Effector CD8-positive, alpha-beta T cell (primary cell): ENCODE results near the gene CANT1.
"Not testable (repeated sequence)": the region's sequence is repeated elsewhere in the genome, so short reads cannot be mapped to it uniquely, and the experiment has no call there.

Experiments
- DNase-seq: peaks from one replicate; lab custom pipeline; 2025; lab: John Stamatoyannopoulos, UW

CANT1 gene

GRCh38 chr17:79027274-79027924 is 17.8 kb upstream of the CANT1 start:
- no peak for DNase-seq

DNA sequence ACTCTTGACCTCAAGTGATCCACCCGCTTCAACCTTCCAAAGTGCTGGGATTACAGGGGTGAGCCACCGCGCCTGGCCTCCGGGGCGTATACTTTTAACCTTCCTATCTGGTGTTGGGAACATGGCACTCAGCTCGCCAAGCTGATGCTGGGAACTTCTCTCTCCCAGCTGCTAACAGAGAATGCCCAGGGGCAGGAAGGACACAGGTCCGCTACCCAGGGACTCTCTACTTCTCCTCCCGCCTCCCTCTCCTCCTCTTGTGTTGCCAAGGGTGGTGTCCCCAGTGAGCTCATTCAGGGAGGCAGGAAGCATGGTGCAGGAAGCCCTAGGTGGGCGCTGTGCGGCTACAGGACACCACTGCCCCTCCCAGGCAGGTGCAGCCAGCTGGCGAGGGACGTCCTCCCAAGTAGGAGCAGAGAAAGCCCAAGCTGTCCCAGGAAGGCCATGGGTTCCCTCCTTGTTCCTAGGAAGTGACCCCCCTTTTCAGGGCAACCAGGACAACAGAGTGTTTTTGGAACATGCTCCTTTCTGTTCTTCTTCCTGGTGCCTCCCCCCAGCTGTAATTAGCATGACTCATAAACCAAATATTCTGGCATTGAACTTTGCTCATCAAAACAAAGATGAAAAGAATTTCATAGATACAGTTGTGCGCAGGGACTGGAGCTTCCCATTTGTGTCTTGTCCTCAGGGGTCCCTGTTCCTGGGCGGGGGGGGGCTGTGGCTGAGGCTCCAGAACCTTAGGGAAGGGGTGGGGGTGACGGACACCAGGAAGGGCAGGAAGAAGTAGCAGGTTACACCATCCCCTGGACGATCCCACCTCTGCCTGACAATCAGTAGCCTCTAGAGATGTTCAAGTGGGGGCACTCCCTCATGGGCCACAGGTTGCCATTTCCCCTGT is 17.1 kb upstream of the CANT1 start:
- no peak for DNase-seq

GRCh38 chr17:79024901-79025737 is 15.6 kb upstream of the CANT1 start:
- DNase-seq: no peak

GRCh38 chr17:79023886-79024771 is 14.6 kb upstream of the CANT1 start, which contains the start of gene C1QTNF1:
Gene C1QTNF1, plus strand, starts transcription at chr17:79024169. Its CDS starts 19,800 bp downstream, at chr17:79043969.
- DNase-seq: no peak

- no peak for DNase-seq
Measured at GRCh38 chr17:79023180-79023705, 13.7 kb upstream of the CANT1 start.

DNA sequence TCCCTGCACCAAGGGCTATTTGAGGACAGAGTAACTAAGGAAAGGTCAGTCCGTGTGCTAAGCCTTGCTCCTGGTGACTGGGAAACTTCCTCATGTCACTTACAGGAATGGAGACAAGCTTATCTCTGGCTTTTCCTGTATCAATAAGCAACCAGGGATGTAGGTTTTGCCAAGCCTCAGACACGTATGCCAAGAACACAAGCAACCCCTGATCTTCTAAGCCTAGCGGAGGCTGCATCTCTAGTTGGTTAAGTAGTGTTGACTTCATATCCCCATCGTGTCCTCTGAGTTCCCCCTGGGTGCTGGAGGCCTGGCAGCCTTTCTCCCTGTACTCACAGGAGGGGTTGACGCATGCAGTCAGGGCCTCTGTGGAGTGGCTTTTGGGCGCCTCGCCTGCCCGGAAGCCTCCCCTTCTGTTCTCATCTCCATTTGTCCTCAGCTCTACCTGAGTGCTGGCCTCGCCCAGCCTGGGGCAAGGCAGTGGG is 13.0 kb upstream of the CANT1 start:
- no peak for DNase-seq

GRCh38 chr17:79021929-79022328 is 12.4 kb upstream of the CANT1 start:
- DNase-seq: not testable (repeated sequence)

DNA sequence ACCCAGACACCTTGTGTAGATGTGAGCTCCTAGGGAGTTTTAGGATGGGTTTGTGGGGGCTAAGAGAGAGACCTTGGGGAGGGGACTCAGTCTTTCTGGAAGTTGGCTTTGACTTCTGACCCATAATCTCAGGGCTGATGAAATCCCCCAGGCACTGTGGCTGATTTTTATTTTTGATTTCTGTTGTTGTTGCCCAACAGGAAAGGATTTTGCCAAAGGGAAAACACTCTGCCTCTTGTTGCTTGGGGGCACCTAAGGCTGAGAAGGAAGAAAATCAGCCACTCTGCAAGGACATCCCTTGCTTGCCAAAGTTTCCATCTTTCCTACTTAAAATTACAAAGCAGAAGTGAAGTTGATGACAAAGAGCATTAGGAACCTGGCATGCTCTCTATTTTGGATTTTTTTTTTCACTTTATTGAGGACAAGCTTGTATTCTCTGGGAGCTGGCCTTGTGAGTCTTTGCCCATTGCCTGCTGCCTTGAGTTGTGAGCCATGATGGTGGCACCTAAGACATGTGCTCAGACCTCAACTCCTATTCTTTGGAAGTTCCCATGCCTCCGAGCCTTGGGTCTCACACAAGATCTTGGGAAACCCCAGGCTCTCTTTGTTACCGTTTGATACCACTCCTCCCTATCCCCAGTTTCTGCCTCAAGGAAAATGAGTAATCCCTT is 11.2 kb upstream of the CANT1 start:
- DNase-seq: no peak

GRCh38 chr17:79019632-79020584 is 10.3 kb upstream of the CANT1 start:
- DNase-seq: peak; percentile 23

DNA sequence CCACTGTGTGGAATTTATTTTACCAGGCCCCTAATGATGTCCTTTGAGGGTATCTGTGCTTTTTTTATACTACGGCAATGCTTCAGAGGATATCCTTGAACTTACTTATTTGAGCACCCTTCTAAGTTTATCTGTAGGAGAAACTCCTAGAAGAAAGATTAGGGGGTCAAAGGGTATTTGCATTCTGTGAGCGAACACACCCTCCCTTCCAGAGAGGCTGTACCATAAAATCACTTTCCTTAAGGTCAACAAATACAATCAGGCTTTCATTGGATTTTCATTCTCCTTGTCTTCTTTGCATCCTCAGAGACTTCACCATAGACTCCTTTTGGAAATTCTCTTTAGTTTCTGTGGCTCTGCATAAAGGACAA is 9.7 kb upstream of the CANT1 start:
- no peak for DNase-seq

DNA sequence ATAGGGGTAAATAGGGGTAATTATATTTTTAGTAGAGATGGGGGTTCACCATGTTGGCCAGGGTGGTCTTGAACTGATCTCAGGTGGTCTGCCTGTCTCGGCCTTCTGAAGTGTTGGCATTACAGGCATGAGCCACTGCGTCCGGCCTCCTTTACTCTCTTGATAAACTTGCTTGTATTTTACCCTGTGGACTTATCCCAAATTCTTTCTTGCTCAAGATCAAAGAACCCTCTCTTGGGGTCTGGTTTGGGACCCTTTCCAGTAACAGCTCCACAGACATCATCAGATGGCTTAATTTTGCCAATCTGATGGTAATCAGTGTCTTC is 8.8 kb upstream of the CANT1 start:
- DNase-seq: no peak

DNA sequence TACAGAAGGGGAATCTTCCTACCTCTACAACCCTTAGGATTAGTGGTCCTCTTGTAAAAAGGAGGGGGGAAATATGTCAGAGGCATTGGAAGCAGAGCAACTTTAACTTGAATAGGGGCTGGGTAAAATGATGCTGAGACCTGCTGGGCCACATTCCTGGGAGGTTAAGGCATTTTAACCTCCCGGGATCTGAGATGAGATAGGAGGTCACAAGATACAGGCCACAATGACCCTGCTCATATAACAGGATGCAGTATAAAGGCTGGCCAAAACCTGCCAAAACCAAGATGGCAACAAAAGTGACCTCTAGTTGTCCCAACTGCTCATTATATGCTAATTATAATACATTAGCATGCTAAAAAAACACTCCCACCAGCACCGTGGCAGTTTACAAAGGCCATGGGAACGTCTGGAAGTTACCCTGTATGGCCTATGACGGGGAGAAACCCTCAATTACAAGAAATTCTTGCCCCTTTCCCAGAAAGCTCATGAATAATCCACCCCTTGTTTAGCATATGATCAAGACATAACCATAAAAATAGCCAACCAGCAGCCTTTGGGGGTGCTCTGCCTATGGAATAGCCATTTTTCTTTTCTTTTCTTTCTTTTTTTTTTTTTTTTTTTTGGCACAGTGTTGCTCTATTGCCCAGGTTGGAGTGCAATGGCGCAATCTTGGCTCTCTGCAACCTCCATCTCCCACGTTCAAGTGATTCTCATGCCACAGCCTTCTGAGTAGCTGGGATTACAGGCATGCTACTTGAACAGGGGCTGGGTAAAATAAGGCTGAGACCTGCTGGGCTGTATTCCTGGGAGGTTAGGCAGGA is 8.2 kb upstream of the CANT1 start:
- DNase-seq: no peak

DNA sequence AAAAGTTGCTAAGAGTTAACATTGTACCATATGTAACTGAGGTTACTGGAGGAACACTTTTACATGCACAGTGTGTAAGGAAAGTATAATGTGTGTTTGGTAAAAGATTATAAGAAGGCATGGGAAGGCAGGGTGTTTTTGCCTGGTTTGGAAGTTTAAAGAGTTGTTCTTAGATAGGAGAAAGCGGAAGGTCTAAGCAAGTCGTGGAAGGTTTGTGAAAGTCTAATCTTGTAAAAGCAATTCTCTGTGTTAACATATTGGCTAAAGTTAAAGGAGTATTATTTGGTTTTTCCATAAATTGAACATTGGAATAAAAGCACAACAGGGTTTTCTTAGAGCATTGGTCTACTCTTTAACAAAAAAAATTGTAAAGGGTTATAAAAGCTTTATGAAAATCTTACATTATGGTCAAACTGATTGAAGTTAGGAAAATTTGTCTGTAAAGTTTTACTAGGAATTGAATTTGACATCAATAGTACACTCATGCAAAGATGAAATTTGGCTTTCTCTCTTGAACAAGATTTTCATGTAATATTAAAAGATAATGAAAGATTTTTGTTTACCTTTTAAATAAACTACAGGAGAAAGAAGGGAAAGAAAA is 4.7 kb upstream of the CANT1 start:
- DNase-seq: no peak

GRCh38 chr17:79012563-79013134 is 3.1 kb upstream of the CANT1 start:
- no peak for DNase-seq

DNA sequence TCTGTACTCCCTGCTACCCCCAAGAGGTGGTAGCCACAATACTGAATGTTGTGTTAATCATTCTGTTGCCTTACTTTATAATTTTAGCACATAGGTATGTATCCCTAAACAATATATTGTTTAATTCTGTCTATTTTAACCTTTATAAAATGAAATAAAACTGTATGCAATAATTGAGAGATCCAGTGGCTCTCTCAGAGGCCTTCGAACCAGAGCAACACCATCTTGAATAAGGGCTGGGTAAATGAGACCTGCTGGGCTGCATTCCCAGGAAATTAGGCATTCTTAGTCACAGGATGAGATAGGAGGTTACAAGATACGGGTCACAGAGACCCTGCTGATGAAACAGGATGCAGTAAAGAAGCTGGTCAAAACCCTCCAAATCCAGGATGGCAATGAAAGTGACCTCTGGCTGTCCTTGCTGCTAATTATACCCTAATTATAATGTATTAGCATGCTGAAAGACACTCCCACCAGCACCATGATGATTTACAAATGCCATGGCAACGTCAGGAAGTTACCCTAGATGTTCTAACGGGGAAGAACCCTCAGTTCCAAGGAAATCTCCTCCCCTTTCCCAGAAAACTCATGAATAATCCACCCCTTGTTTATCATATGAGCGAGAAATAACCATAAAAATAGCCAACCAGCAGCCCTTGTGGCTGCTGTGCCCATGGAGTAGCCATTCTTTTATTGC is 2.0 kb upstream of the CANT1 start:
- no peak for DNase-seq

DNA sequence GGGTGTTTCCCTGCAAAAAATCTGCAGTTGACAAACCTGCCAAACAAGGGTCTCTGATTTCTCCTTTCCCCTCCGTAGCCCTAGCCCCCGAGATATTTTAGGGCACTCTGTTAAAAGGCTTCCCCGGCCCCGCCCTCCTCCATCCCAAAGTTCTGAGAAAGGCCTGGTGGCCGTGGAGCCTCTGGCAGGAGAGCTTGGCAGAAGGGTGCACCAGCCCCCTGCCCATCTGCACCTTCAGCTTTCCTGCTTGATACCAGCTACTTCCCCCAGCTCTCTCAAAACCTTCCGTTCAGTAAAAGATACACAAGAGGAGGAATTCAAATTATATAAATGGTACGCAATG is 711 bp upstream of the CANT1 start:
- no peak for DNase-seq
